Pancreas (tissue), 10 donors: ENCODE data around the gene ACTR5. TPM values are rescaled to one million over a fixed set of nuclear protein-coding genes. Genes with fewer than 3 reads are reported as not detected.
A peak's percentile ranks its signal among the peaks of the same experiment; 100 is the strongest.

Experiments
- ATAC-seq, 4 donors: fragments of 200-7000 bp; cut with Tn5 transposase; one replicate each; pipeline versions ENCODE4 v1.8.0 to v1.9.1; 2020; ENCODE audit warnings: mild to moderate bottlenecking in 4 of 4, moderate library complexity in 4 of 4
- DNase-seq, 6 donors: peaks; one replicate each; pipeline ENCODE4 v3.0.0-alpha.2; 2020
- FAIRE-seq: peaks from 2 replicates; lab custom pipeline; 2012; peaks lifted over from hg19 to GRCh38; lab: Jason Lieb, UNC
- H3K27ac ChIP-seq, 4 donors: fragments of 200-600 bp; sonication (generic); 1 replicate in 3 of 4; 2 replicates in 1 of 4; pipeline versions ENCODE4 v1.5.0 to v1.8.0; 2020
- H3K27me3 ChIP-seq, 4 donors: fragments of 200-600 bp; one replicate each; pipeline ENCODE4 v1.8.0; 2021
- H3K36me3 ChIP-seq, 3 donors: fragments of 200-600 bp; sonication (generic) in 1 of 3; one replicate each; pipeline versions ENCODE4 v1.5.0 to v1.8.0; 2020 to 2021
- H3K4me1 ChIP-seq, 3 donors: fragments of 200-600 bp; one replicate each; pipeline ENCODE4 v1.8.0; 2021
- H3K4me3 ChIP-seq, 4 donors: fragments of 200-600 bp; sonication (generic) in 2 of 4; one replicate each; pipeline versions ENCODE4 v1.5.0 to v1.8.0; 2020 to 2021
- H3K9me3 ChIP-seq, 4 donors: fragments of 200-600 bp; one replicate each; pipeline ENCODE4 v1.8.0; 2021
- WGBS, 2 donors: extraction: QIAGEN DNeasy Blood & Tissue Kit; methylation state at CpG; one replicate each; pipeline ENCODE4 v1.1.7; 2013; 5-methylcytosine and 5-hydroxymethylcytosine counted together
- intact Hi-C, 3 donors: fragments of 100-400 bp; cut with DNase I; formaldehyde crosslinking; loops; one replicate each; pipeline versions ENCODE4 v1.11.1 to v1.14.2; 2022
- polyA plus RNA-seq, 2 donors: library from polyadenylated mRNA; stranded (reverse); fragments of 200-250 nt; gene quantifications; one replicate each; pipeline ENCODE4 v1.2.3, GENCODE V29; 2013
- total RNA-seq, 6 donors: library from RNA; stranded (reverse); fragmentation: NEBNext Ultra II Directional in 4 of 6; extraction: Animal tissue kit (Norgen Biotek cat#: 25700) in 4 of 6; gene quantifications; one replicate each; pipeline versions ENCODE4 v1.2.1 to v1.2.4, GENCODE V29; 2021 to 2023
- TF ChIP-seq, protein P1 (sequence below), 4 donors: fragments of 200-600 bp; sonication (generic) in 3 of 4; IDR thresholded peaks; one replicate each; pipeline versions ENCODE4 v1.5.0 to v1.8.0; 2021; ENCODE audit warnings: antibody characterized with exemption in 4 of 4
- donor health status: healthy with polysubstance abuse.
- donor health status: DM: no; HTN: no; CAD: no; lungs with moderate emphysema.
- donor health status: DM: no; HTN: no; CAD: no.
- donor health status: control.
- donor health status: control.
- donor health status: Bipolar disorder and iron deficiency.
- donor health status: DM: yes; HTN: yes; CAD: no.
- donor health status: DM: no; HTN: no; CAD: no.
- donor health status: DM: no; HTN: no; CAD: no.
- donor health status: DM: yes; HTN: yes; CAD: no.

Gene ACTR5
- total and polyA plus RNA-seq, 8 donors = 2.4 to 9.8 (median 3.2) TPM

- H3K4me3 ChIP-seq = no peak overlapping the region
- intact Hi-C loops = no loop called here
- H3K27ac ChIP-seq = no peak overlapping the region
- FAIRE-seq = no peak
- TF ChIP-seq, protein P1, sequence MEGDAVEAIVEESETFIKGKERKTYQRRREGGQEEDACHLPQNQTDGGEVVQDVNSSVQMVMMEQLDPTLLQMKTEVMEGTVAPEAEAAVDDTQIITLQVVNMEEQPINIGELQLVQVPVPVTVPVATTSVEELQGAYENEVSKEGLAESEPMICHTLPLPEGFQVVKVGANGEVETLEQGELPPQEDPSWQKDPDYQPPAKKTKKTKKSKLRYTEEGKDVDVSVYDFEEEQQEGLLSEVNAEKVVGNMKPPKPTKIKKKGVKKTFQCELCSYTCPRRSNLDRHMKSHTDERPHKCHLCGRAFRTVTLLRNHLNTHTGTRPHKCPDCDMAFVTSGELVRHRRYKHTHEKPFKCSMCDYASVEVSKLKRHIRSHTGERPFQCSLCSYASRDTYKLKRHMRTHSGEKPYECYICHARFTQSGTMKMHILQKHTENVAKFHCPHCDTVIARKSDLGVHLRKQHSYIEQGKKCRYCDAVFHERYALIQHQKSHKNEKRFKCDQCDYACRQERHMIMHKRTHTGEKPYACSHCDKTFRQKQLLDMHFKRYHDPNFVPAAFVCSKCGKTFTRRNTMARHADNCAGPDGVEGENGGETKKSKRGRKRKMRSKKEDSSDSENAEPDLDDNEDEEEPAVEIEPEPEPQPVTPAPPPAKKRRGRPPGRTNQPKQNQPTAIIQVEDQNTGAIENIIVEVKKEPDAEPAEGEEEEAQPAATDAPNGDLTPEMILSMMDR (IDR thresholded peaks at IDR 0.05) = no peak
- 88 to 92% methylated on average over 4 of the region's 4 CpGs for WGBS, 2 donors
- DNase-seq = no peak
- no peaks in the 10 kb centered on the region for H3K27me3 ChIP-seq
- H3K4me1 ChIP-seq = peaks cover 8 to 12% (median 9%) of the 10 kb centered on the region in 3 donors
- ATAC-seq = no peak
- H3K36me3 ChIP-seq = peaks cover 0 to 21% (median 2%) of the 10 kb centered on the region in 3 donors
- H3K9me3 ChIP-seq = no peaks in the 10 kb centered on the region
Observed at GRCh38 chr20:38760978-38761377, 12.7 kb downstream of the ACTR5 start.

DNA sequence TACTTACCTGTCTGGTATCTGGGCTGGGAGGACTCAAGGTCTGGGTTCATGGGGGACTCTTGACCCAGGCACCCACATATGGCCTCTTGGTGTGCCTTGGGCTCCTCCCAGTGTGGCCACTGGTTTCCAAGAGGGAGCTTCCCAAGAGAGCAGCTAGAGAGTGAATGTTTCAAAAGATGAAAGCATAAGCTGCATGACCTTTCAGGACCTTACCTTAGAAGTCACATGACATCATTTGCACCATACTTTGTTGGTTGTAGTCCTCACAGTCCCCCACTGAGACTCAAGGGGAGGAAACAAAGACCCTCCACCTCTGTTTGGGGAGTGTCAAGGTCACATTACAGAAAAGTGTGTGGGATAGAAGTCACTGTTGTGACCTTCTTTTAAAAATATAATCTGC is 13.9 kb downstream of the ACTR5 start:
- no peaks in the 10 kb centered on the region for H3K27me3 ChIP-seq
- TF ChIP-seq, protein P1 (IDR thresholded peaks at IDR 0.05) = no peak
- H3K36me3 ChIP-seq = peaks cover 0 to 9% (median 3%) of the 10 kb centered on the region in 3 donors
- intact Hi-C loops = no loop called here
- DNase-seq (no peak), FAIRE-seq (no peak), ATAC-seq (no peak)
- peaks cover 13 to 20% (median 14%) of the 10 kb centered on the region in 3 donors for H3K4me1 ChIP-seq
- H3K27ac ChIP-seq = no peak overlapping the region
- H3K4me3 ChIP-seq = no peak overlapping the region
- H3K9me3 ChIP-seq = no peaks in the 10 kb centered on the region

DNA sequence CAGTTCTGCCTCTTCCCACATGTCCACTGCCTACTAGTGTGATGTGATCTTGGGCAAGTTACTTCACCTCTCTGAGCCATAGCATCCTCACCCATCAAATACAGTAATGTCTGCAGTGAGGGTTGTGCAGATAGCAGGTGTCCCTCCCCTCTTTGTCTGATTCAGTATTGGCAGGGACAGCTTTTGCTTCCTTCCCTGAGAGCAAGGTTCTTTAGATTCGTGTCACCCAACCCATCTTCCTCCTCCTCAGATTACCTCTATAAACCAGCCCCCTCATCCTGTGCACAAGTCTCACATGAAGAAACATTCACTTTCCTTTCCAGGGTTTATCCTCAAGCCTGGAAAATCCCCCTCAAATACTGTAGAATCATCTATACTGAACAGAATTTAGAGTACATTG is 15.4 kb downstream of the ACTR5 start:
- Histone ChIP-seq H3K27me3 (no peaks in the 10 kb centered on the region), H3K27ac (no peak overlapping the region), H3K4me3 (no peak overlapping the region), H3K4me1 (peaks cover 13 to 20% (median 14%) of the 10 kb centered on the region in 3 donors), H3K9me3 (no peaks in the 10 kb centered on the region), H3K36me3 (peaks cover 0 to 19% (median 3%) of the 10 kb centered on the region in 3 donors)
- FAIRE-seq (no peak), ATAC-seq (no peak), DNase-seq (no peak)
- WGBS, 2 donors = 83 to 91% methylated on average over 1 of the region's 1 CpG
- intact Hi-C loops = no loop called here
- TF ChIP-seq, protein P1 (IDR thresholded peaks at IDR 0.05) = no peak

- ATAC-seq (peak; percentile 92 to 95 (median 94)), FAIRE-seq (no peak)
- WGBS, 2 donors = 76% methylated on average over 11 of the region's 11 CpGs
Observed at GRCh38 chr20:38764567-38765318, 16.5 kb downstream of the ACTR5 start.

More at GRCh38 chr20:38764567-38765318, 16.5 kb downstream of the ACTR5 start:
- TF ChIP-seq, protein P1 (IDR thresholded peaks at IDR 0.05) = no peak
- DNase-seq = peak in 5 of 6 donors; percentile 21 to 65 (median 60)
- H3K4me1 ChIP-seq = peaks cover 13 to 20% (median 14%) of the 10 kb centered on the region in 3 donors
- intact Hi-C loops = loop anchor here in 1 of 3 donors (5.0 kb wide), 1 partner anchor 188 kb away; no protein-coding TSS in a partner anchor
- H3K27ac ChIP-seq = no peak overlapping the region
- peaks cover 0 to 27% (median 3%) of the 10 kb centered on the region in 3 donors for H3K36me3 ChIP-seq
- H3K9me3 ChIP-seq = no peaks in the 10 kb centered on the region
- H3K4me3 ChIP-seq = no peak overlapping the region
- no peaks in the 10 kb centered on the region for H3K27me3 ChIP-seq
